HG03571 (cell line): ENCODE measurements around the gene AOC1.

Experiments
- ATAC-seq: cut with Tn5 transposase; IDR thresholded peaks from one replicate; pipeline ENCODE4 v1.9.1; 2021; ENCODE audit not compliant: unreplicated experiment

AOC1 gene

GRCh38 chr7:150835019-150835418 is 17.3 kb upstream of the AOC1 start:
- no peak for ATAC-seq

DNA sequence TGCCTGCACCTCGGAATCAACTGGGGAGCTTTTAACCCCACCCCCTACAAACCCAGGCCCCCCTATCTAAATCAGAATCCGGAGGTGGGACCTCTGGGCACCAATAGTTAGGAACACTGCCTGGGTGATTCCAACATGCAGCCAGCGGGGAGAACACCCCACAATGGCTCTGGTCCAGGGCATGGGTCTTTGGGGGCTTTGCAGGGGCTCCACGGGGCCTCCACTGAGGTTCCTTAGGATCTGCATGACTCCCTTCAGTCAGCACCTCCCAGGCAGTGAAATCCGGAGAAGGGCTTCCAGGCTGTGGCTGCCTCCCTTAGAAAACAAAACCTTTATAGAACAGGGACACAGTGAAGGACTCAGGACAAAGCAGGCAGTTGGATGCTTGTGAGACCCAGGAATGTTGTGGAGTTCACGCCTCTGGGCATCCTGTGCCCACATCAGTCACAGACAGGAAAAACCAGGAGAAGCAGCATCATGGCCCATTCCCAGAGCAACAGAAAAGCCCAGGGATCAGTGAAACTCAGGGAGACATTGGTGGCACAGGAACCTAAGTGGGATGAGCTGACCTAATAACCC is 16.5 kb upstream of the AOC1 start:
- ATAC-seq, result no peak

- ATAC-seq, result no peak
Measured at GRCh38 chr7:150838965-150839650, 13.2 kb upstream of the AOC1 start.

DNA sequence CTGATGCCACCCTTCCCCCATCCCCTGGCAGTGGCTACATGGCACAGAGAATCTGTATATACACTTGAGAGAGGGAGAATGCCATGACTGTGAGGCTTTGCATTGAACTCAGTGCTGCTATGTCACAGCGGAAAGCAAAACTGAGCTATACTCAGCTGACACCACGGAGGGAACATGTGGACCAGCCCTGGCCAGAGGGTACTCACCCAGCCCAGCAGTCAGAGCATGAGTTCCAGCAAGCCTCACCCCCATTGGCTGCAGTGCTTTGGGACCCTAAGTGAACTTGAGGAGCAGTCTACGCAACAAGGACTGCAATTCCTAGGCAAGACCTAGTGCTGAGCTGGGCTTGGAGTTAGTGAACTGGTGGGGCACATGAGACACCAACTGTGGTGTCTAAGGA is 10.3 kb upstream of the AOC1 start:
- ATAC-seq, result no peak

- no peak for ATAC-seq
Measured at GRCh38 chr7:150842716-150843115, 9.6 kb upstream of the AOC1 start.

DNA sequence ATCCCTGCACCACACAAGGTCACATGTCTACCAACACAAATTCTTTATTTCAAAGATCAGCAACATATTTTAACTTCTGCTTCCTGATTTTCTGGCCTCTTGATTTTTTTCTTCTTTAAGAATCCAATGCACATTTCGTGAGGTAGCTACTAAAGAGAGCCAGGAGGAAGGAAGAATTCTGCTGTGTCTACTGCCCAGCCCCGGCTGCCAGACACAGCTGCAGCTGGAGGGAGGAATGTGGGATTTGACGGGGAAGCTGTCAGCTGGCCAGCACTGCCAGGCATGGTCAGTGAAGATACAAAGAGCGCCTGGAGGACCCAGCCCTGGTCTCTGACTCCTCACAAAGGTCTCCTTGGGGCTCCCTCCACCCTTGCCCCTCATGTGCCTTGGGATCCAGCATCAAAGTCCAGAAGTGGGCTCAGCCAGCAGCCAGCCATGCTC is 6.9 kb upstream of the AOC1 start:
- no peak for ATAC-seq

GRCh38 chr7:150846291-150847115 is 5.8 kb upstream of the AOC1 start:
- no peak for ATAC-seq

- ATAC-seq, result no peak
Measured at GRCh38 chr7:150847536-150847935, 4.8 kb upstream of the AOC1 start.

DNA sequence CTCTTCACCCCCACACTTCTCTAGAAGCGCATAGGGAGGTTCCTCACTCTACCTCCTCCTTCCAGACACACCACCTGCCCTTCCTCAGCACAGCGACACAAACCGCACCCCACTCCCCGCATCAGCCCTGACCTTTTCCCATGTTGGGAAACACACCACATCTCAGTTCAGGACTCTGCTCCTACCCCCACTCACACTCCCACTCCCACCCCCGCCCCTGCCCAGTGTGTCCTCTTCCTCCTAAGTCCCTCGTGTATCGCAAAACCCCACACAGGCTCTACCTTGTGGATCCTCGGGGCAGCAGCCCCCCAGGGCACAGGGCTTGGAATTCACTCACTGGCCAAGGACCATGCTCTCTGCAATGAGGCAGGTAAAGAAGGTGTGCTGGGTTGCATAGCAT is 4.2 kb upstream of the AOC1 start:
- no peak for ATAC-seq

GRCh38 chr7:150848561-150849115 is 3.7 kb upstream of the AOC1 start:
- no peak for ATAC-seq

DNA sequence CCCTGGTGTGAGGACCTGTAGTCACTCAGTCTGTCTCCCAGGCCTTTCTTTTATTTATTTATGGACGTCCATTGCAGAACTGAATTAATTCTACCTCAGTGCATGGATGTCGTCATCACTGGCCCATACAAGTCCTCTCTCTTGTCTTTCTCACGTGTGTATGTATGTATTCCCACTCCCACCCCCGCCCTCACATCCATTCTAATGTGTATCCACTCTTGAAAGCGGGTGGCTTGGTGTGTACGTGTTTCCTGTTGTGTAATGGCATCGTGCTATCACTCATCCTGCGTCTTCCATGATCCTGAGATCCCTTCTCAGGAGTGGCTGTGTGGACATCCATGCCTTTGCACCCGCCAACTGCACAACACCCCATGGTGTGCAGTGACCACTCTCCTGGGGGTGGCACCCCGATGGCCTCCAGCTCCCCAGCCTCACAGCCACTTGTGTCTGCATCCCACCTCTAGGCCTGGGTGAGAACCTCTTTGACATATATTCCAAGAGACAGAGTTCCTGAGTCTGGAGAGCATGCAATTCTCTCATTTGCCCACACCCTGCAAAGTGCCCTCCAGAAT is 3.0 kb upstream of the AOC1 start:
- ATAC-seq, result no peak

GRCh38 chr7:150850273-150850672 is 2.0 kb upstream of the AOC1 start:
- ATAC-seq, result no peak

- no peak for ATAC-seq
Measured at GRCh38 chr7:150851492-150852370, 586 bp upstream of the AOC1 start.

DNA sequence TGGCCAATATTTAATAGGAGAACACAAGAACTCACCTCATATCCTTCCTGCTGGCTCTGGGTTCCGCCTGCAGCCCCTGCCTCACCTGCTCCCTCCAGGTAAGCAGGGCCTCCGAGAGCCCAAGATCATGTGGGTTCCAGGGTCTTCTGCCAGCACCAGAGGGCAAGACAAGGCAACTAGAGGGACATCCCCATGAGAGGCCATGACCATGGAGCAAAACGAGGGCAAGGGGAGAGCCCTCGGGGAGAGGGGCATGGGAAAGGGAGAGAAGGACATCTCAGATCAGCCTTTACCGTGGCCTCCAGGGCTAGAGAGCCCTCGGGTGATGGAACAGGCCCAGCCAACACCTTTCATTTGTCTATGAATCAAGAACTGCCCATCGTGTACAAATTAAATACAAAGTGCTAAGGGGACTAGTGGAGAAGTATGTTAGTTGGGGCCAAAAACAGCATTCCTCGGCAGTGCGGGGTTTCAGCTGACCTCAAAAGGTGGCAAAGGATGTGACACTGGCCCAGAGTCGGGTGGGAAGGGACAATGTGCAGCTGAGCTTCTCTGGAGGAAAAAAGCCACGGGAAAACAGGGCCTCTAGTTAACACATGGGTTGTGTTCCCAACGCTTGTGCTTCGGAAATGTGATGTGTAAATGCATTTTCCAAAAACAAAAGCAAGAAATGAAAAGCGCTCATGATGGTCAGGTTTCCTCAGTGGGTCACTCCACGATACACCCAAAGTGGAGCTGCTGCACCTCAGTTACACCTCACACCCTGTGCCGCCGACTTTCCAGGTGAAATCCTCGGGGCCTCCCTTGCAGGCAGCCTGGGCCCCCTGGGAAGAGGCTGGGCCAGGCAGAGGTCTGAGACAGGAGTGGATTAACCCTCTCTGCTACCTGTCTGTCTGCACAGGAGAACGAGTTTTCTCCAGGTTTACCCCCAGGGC is 2.0 kb downstream of the AOC1 start:
- no peak for ATAC-seq

DNA sequence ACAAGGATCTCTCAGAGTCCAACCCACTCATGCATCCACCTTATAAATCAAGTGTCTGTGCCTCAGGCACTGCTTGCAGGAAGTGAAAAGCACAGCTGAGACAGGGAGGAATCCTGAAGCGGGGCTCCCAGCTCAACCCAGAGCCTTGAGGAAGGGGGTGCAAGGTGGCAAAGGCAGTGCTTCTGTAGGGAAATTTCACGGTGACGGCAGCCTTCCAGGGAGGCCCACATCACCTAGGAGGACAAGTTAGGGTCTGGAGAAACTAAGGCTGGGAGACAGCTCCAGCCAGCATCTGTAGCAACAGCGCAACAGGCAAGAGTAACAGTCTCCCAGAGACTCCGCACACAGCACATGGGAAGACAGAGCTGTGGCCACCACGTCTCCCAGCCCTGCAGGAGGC is 2.7 kb downstream of the AOC1 start:
- ATAC-seq, result no peak

- no peak for ATAC-seq
Measured at GRCh38 chr7:150855476-150856302, 3.4 kb downstream of the AOC1 start.

- no peak for ATAC-seq
Measured at GRCh38 chr7:150856303-150857275, 4.3 kb downstream of the AOC1 start.
